Osteoblast (primary cell): ENCODE results near the gene TRMT10B. TPM values are rescaled to one million over a fixed set of nuclear protein-coding genes. Genes with fewer than 3 reads are reported as not detected.
"Not testable (repeated sequence)": the region's sequence is repeated elsewhere in the genome, so short reads cannot be mapped to it uniquely, and the experiment has no call there.

ENCODE experiments used
- DNase-seq: peaks from one replicate; pipeline ENCODE4 v3.0.0; 2011; ENCODE audit warnings: low spot score, mixed read lengths; ENCODE audit not compliant: insufficient read length; ENCODE audit errors: missing footprints
- H2AFZ ChIP-seq: 2 replicates; pipeline ENCODE4 v1.6.0; 2011; ENCODE audit warnings: mild to moderate bottlenecking, low read length
- H3K27ac ChIP-seq: 2 replicates; pipeline ENCODE4 v1.5.1; 2011; ENCODE audit warnings: mild to moderate bottlenecking, low read depth, low read length, moderate library complexity
- H3K27me3 ChIP-seq: 2 replicates; pipeline ENCODE4 v1.6.0; 2012; ENCODE audit warnings: mild to moderate bottlenecking, control low read depth, inconsistent platforms, low read length, moderate library complexity; ENCODE audit not compliant: insufficient read depth
- H3K36me3 ChIP-seq: 2 replicates; pipeline ENCODE4 v1.5.1; 2011; ENCODE audit warnings: mild to moderate bottlenecking, low read length, control low read depth, moderate library complexity; ENCODE audit not compliant: insufficient read depth
- H3K4me1 ChIP-seq: 2 replicates; pipeline ENCODE4 v1.5.1; 2011; ENCODE audit warnings: mild to moderate bottlenecking, low read length, control low read depth, moderate library complexity; ENCODE audit not compliant: insufficient read depth
- H3K4me2 ChIP-seq: 2 replicates; pipeline ENCODE4 v1.6.0; 2011; ENCODE audit warnings: mild to moderate bottlenecking, low read length; ENCODE audit not compliant: insufficient read depth
- H3K4me3 ChIP-seq: fragments of 200-600 bp; sonication (generic); 3 replicates; pipeline ENCODE4 v1.5.1; 2012; ENCODE audit warnings: mild to moderate bottlenecking, low read length, inconsistent platforms; ENCODE audit not compliant: insufficient read depth
- H3K79me2 ChIP-seq: 2 replicates; pipeline ENCODE4 v1.6.0; 2012; ENCODE audit warnings: mild to moderate bottlenecking, low read length, control low read depth, inconsistent platforms; ENCODE audit not compliant: insufficient read depth
- H3K9me3 ChIP-seq: 2 replicates; pipeline ENCODE4 v1.5.1; 2011; ENCODE audit warnings: low read depth, low read length, control low read depth
- H4K20me1 ChIP-seq: 2 replicates; pipeline ENCODE4 v1.6.0; 2012; ENCODE audit warnings: mild to moderate bottlenecking, low read length, control low read depth; ENCODE audit not compliant: insufficient read depth
- CTCF ChIP-seq: IDR thresholded peaks from 2 replicates; pipeline ENCODE4 v1.5.1; 2011; ENCODE audit warnings: mild to moderate bottlenecking, low read depth, low read length, moderate library complexity; ENCODE audit errors: extremely low read depth
- total RNA-seq: library from RNA; depleted of rRNA; stranded (reverse); fragments of >200 nt; gene quantifications from 2 replicates; pipeline ENCODE4 v1.2.3, GENCODE V29; 2012

TRMT10B gene
- total RNA-seq, 1 donor, result 3.3 TPM

- Histone ChIP-seq H3K36me3 (no peaks in the 10 kb centered on the region), H3K4me3 (no peak overlapping the region), H3K27me3 (peaks cover 13% of the 10 kb centered on the region), H3K4me2 (no peak overlapping the region), H3K4me1 (peaks cover 6% of the 10 kb centered on the region), H4K20me1 (no peaks in the 10 kb centered on the region), H3K79me2 (peaks cover 4% of the 10 kb centered on the region), H3K9me3 (no peaks in the 10 kb centered on the region), H2AFZ (no peak overlapping the region), H3K27ac (no peak overlapping the region)
- TF ChIP-seq CTCF, result no peak
- DNase-seq, result peak; percentile 79
These were observed 4.5 kb upstream of the TRMT10B start for GRCh38 chr9:37749129-37749528.

GRCh38 chr9:37751186-37751585 is 2.4 kb upstream of the TRMT10B start:
- Histone ChIP-seq H3K9me3 (no peaks in the 10 kb centered on the region), H3K4me3 (no peak overlapping the region), H3K4me1 (peaks cover 10% of the 10 kb centered on the region), H3K27ac (no peak overlapping the region), H3K4me2 (no peak overlapping the region), H3K79me2 (peaks cover 12% of the 10 kb centered on the region), H2AFZ (no peak overlapping the region), H3K27me3 (no peaks in the 10 kb centered on the region), H4K20me1 (no peaks in the 10 kb centered on the region), H3K36me3 (no peaks in the 10 kb centered on the region)
- DNase-seq, result no peak
- TF ChIP-seq CTCF, result no peak

- not testable (repeated sequence) for H3K4me3 ChIP-seq, H3K4me2 ChIP-seq, H2AFZ ChIP-seq, H3K36me3 ChIP-seq, H3K9me3 ChIP-seq, H3K27ac ChIP-seq, DNase-seq, H3K27me3 ChIP-seq, H4K20me1 ChIP-seq
- H3K4me1 ChIP-seq, result peaks cover 10% of the 10 kb centered on the region
- H3K79me2 ChIP-seq, result peaks cover 12% of the 10 kb centered on the region
These were observed 1.9 kb upstream of the TRMT10B start for GRCh38 chr9:37751704-37752103.

GRCh38 chr9:37752112-37752511 is 1.5 kb upstream of the TRMT10B start:
- not testable (repeated sequence) for DNase-seq, H4K20me1 ChIP-seq, H3K27ac ChIP-seq, H3K9me3 ChIP-seq, H3K4me3 ChIP-seq, H3K27me3 ChIP-seq, H3K4me2 ChIP-seq, H2AFZ ChIP-seq, H3K36me3 ChIP-seq
- Histone ChIP-seq H3K4me1 (peaks cover 10% of the 10 kb centered on the region), H3K79me2 (peaks cover 12% of the 10 kb centered on the region)

GRCh38 chr9:37752642-37753488 is 740 bp upstream of the TRMT10B start:
- no peaks in the 10 kb centered on the region for H3K9me3 ChIP-seq
- no peaks in the 10 kb centered on the region for H4K20me1 ChIP-seq
- no peaks in the 10 kb centered on the region for H3K36me3 ChIP-seq
- H3K4me3 ChIP-seq, result peak overlapping the region; percentile 94
- DNase-seq, result no peak
- no peak for TF ChIP-seq CTCF
- H2AFZ ChIP-seq, result peak overlapping the region; percentile 98
- peak overlapping the region; percentile 83 for H3K27ac ChIP-seq
- H3K4me1 ChIP-seq, result peaks cover 10% of the 10 kb centered on the region
- H3K79me2 ChIP-seq, result peaks cover 12% of the 10 kb centered on the region
- peak overlapping the region; percentile 95 for H3K4me2 ChIP-seq
- H3K27me3 ChIP-seq, result no peaks in the 10 kb centered on the region
